A673 (cell line): ENCODE measurements around the gene STAC3.

ENCODE experiments used
- CTCF ChIP-seq: fragments of 300-800, 200-600 bp; sonication (generic); conservative IDR thresholded peaks from 2 replicates; pipeline ENCODE4 v1.5.1; 2017; ENCODE audit warnings: low read depth, mild to moderate bottlenecking, antibody characterized with exemption, low read length, moderate library complexity, mixed read lengths
- EZH2 ChIP-seq: fragments of 200-600 bp; sonication (generic); IDR thresholded peaks from 2 replicates; pipeline ENCODE4 v1.6.1; 2017; ENCODE audit warnings: borderline replicate concordance, low read depth, mild to moderate bottlenecking, mixed read lengths, antibody characterized with exemption, low read length; ENCODE audit not compliant: poor library complexity, severe bottlenecking

- TF ChIP-seq CTCF (no peak), EZH2 (no peak)
These were observed 12.8 kb downstream of the STAC3 start for GRCh38 chr12:57237932-57238853.
